Activated CD4-positive, alpha-beta T cell treated with anti-CD3 and anti-CD28 coated beads for 1 hour (primary cell): Measurements from ENCODE around the gene NRXN3.

Source experiments
- DNase-seq: peaks from one replicate; pipeline ENCODE4 v3.0.0-alpha.2; 2020

Gene NRXN3

GRCh38 chr14:78248501-78249090 is 78.4 kb downstream of the NRXN3 start:
- no peak for DNase-seq

- no peak for DNase-seq
Observed at GRCh38 chr14:78251308-78251707, 81.1 kb downstream of the NRXN3 start.

- DNase-seq = no peak
Observed at GRCh38 chr14:78253986-78254385, 83.8 kb downstream of the NRXN3 start.

- DNase-seq = no peak
Observed at GRCh38 chr14:78254911-78255461, 84.8 kb downstream of the NRXN3 start.

- no peak for DNase-seq
Observed at GRCh38 chr14:78259831-78260230, 89.7 kb downstream of the NRXN3 start.

GRCh38 chr14:78278464-78279250 is 108.5 kb downstream of the NRXN3 start:
- no peak for DNase-seq

GRCh38 chr14:78282437-78282836 is 112.3 kb downstream of the NRXN3 start:
- no peak for DNase-seq

GRCh38 chr14:78286210-78286609 is 116.0 kb downstream of the NRXN3 start:
- DNase-seq = no peak

- no peak for DNase-seq
Observed at GRCh38 chr14:78292003-78292402, 121.8 kb downstream of the NRXN3 start.

- no peak for DNase-seq
Observed at GRCh38 chr14:78297858-78298257, 127.7 kb downstream of the NRXN3 start.

- DNase-seq = no peak
Observed at GRCh38 chr14:78298298-78298697, 128.1 kb downstream of the NRXN3 start.

GRCh38 chr14:78302841-78303240 is 132.7 kb downstream of the NRXN3 start:
- no peak for DNase-seq

GRCh38 chr14:78307671-78308070 is 137.5 kb downstream of the NRXN3 start:
- DNase-seq = no peak

GRCh38 chr14:78308079-78308478 is 137.9 kb downstream of the NRXN3 start:
- no peak for DNase-seq

GRCh38 chr14:78310272-78310671 is 140.1 kb downstream of the NRXN3 start:
- DNase-seq = no peak

- DNase-seq = no peak
Observed at GRCh38 chr14:78313499-78313898, 143.3 kb downstream of the NRXN3 start.

- DNase-seq = no peak
Observed at GRCh38 chr14:78314484-78314883, 144.3 kb downstream of the NRXN3 start.

- no peak for DNase-seq
Observed at GRCh38 chr14:78316052-78316451, 145.9 kb downstream of the NRXN3 start.

GRCh38 chr14:78316786-78317185 is 146.6 kb downstream of the NRXN3 start:
- DNase-seq = no peak

GRCh38 chr14:78319406-78319805 is 149.2 kb downstream of the NRXN3 start:
- no peak for DNase-seq

- DNase-seq = no peak
Observed at GRCh38 chr14:78319887-78320635, 149.9 kb downstream of the NRXN3 start.

- DNase-seq = no peak
Observed at GRCh38 chr14:78324353-78324752, 154.2 kb downstream of the NRXN3 start.

- DNase-seq = no peak
Observed at GRCh38 chr14:78325911-78326310, 155.7 kb downstream of the NRXN3 start.
